A204.1 (cell line): ENCODE results near the gene TGFBI.

ENCODE experiments used
- FAIRE-seq: peaks from 2 replicates; lab custom pipeline; 2012; peaks lifted over from hg19 to GRCh38; lab: Jason Lieb, UNC

TGFBI gene

DNA sequence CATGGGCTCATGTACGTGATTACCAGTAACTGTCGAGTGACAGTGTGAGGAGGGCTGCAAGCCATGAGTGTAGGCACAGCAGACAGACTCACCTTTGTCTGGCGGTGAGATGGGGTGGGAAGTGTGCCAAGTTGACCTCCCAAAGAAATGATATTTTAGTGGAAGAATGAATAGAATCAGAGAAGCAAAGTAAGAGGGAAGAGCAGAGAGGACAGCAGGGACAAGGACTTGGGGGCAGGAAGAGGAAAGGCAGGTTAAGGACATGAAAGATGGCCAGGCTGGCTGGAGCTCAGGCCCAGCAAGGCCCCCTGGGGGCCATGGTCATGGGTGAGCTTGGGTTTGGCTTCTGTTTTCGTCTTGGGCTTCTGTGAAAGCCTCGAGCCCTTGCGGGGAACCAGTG, 20.2 kb downstream of the TGFBI start:
- no peak for FAIRE-seq

- no peak for FAIRE-seq
Measured at GRCh38 chr5:136051486-136052220, 22.9 kb downstream of the TGFBI start.

GRCh38 chr5:136052692-136053335, 24.0 kb downstream of the TGFBI start:
- FAIRE-seq, result no peak

DNA sequence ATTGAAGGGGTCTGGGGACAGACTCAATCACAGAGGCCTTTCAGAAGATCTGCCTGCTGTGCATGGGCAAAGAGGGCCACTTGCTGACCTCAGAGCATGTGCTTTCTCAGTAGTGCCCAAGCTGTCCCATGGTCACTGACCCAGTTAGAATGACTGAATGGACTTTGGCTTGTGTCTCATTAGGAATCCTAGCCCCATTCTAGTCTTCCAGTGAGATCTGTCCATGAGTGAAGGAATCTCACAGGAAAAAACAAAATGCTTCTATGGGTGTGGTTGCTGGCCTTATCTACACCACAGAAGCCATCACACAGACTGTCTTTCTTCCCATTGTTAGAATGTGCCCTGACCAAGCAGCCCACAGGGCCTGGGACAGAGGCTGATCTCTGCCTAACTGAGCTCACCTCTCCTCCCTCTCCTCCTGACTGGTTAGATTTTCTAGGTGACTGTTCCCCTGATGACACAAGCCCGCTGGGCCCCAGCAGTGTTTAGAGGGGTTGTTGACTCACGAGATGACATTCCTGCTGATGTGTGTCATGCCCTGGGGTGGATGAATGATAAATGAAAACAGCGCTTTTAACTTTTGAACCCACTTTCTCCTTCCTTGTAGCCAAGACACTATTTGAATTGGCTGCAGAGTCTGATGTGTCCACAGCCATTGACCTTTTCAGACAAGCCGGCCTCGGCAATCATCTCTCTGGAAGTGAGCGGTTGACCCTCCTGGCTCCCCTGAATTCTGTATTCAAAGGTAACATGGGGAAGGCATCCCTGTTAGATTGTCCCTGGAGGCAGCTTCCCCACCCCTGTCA, 24.8 kb downstream of the TGFBI start:
- FAIRE-seq, result no peak

DNA sequence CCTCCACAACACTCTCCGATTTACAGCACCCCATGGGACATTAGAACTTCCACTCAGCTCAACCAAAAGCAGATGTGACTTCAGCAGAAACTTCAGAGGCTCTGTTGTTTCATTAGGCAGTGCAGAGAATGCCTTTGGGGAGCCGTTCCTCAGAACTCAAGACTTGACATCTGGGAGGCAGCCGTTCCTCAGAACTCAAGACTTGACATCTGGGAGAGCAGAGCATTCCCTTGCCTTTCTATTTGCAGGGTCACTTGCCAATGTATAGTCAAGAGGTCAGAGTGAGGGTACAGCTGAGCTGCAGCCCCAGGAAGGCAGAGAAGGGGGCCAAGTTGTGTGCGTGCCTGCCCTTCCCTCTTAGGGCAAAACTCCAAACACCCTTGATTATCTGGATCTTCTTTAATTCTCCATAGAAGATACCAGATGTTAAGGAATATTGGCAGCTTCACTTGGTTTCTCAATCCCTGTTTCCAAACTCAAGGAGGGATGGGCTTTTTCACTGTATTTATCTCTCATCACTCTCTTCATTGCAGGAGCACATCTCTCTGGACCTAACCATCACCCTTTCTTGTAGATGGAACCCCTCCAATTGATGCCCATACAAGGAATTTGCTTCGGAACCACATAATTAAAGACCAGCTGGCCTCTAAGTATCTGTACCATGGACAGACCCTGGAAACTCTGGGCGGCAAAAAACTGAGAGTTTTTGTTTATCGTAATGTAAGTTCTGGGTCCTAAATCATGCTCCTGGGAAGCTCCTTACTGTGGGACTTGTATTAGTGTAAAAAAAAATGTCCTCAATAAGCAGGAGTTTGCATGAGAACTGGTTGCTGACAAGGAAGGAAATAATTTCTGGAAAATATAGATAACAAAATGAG, 25.6 kb downstream of the TGFBI start:
- no peak for FAIRE-seq

- FAIRE-seq, result no peak
Measured at GRCh38 chr5:136055612-136056309, 27.0 kb downstream of the TGFBI start.

DNA sequence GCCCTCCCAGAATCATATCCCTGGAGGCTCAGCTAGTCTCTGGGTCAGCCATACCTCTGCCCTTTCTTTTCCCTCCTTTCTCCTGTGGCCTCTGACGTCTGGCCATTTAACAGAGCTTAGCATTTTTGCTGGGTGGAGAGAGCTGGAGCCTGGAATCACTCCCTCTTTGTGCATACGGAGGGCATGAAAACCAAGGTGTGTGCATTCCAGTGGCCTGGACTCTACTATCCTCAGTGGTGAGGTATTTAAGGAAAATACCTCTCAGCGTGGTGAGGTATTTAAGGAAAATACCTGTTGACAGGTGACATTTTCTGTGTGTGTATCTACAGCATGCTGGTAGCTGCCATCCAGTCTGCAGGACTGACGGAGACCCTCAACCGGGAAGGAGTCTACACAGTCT, 27.5 kb downstream of the TGFBI start:
- no peak for FAIRE-seq

- no peak for FAIRE-seq
Measured at GRCh38 chr5:136056771-136057335, 28.1 kb downstream of the TGFBI start.

DNA sequence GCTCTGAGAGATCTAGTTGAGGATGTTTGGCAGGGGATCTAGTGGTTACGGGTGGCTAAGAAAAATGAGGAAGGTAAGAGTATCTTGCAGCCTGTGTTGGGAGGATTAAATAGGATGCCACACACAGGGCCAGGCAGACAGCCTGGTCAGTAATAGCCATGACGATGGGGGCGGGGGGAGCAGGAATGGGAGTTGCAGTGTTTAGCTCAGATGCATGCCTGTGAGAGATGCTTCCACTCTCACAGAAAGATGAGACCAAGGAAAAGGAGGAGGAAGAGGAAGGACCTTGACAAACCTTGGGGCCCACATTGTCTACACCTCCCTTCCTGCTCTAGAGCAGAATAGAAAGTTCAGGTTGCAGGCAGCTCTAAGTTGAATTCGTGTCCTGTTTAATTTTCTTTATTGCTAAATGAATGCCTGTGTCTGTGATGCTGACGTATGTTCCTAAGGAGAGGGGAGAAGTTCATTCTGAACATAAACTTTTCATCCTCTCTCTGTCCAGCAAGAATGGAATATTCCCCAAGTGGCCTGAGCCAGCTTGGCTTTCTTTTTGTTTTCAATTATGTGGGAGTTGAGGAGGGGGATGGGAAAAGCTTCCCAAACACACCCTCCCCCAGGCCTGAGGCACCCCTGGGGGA, 28.7 kb downstream of the TGFBI start:
- no peak for FAIRE-seq

GRCh38 chr5:136058039-136058971, 29.5 kb downstream of the TGFBI start:
- no peak for FAIRE-seq

- no peak for FAIRE-seq
Measured at GRCh38 chr5:136058972-136059354, 30.2 kb downstream of the TGFBI start.

- no peak for FAIRE-seq
Measured at GRCh38 chr5:136060963-136061362, 32.2 kb downstream of the TGFBI start.

DNA sequence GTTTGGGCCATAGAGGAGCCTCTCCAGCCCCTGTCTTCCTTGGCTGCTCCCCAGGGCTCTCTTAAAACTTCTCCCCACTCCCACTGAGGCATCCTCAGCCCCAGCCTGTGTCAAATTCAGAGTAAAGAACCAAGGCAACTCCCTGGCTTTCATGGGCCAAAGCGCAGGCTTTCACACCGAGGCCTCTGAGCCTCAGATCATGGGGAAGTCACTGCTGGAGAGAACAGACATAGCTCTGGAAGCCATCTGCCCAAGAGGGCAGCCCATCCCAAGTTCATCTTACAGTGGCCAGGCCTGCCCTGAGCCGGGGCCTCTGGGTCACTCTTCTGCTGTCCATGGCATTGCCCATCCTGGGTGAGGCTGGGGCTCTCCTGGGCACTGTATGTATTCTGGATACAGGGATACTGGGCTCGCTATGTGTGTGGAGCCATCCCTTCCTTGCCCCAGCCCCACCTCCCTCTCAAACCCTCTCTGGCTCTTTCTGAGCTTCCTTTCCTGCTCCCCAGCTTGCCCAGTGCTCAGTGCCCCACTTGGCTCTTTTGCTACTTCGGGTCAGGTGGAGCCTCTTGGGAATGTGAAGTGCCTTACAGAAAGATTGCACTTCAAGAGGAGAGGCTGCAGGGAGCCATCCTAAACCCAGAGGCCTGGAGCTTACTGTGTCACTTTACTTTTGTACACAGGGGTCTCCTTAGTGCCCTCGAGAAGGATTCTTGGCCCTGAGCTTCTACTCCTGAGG, 33.0 kb downstream of the TGFBI start:
- no peak for FAIRE-seq

DNA sequence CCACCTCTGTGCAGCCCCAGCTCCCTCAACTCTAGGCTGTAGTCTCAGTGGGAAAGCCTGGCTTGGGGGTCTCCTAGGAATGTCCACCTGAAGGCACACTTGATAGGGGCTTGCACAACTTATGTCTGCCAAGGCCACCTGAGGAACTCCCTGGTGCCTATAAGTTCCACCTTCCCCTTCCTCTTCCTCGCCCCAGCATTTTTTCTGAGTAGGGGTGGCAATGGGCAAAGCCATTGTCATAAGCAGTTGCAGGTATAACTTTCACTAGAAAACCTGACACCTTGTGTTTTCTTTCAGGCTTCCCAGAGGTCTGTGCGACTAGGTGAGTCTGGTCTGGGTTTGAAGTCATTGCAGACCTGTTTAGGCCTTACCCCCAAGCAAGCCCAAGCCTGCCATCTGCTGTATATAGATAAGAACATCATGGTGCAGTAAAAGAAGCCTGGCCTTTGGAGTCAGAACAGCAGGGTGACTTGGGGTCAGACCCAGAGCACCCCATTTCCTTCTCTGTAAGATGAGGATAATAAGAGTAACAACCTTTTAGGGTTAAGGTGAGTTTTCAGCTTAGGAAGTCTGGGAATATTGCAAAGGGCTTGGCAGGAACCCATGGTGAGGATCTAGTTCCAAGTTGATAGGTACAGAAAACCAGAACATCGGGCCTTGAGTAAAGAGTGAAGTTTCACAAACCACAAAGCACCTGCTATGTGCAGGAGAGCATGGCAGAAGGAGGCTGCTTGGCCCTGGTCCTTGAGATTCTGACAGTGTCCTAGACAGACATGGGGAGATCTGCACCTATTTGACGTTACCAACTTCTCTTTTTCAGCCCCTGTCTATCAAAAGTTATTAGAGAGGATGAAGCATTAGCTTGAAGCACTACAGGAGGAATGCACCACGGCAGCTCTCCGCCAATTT, 33.8 kb downstream of the TGFBI start:
- FAIRE-seq, result no peak

- FAIRE-seq, result no peak
Measured at GRCh38 chr5:136063778-136064465, 35.1 kb downstream of the TGFBI start.

GRCh38 chr5:136064510-136064909, 35.7 kb downstream of the TGFBI start:
- no peak for FAIRE-seq

DNA sequence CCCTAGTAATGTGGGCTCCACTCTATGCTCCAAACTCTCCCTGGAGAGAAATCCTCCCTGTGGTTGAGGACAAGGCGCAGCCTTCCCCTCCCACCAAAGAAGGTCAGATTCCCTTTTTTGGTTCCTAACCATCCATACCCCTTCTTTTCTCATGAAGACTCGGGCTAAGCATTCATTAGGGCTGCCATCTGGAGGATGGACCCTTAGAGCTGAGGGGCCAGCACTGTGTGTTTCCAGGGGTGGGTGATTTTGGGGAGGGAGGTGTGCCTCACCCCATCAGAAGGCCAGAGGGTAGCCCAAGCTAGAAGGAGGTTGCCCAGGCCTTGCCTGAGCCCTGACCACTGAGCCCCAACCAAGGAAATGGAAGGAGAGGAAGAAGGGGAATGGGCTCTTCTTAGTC, 36.8 kb downstream of the TGFBI start:
- no peak for FAIRE-seq
